Right lung (tissue), 5 donors: ENCODE measurements around the gene DEXI. TPM values are rescaled to one million over a fixed set of nuclear protein-coding genes. Genes with fewer than 3 reads are reported as not detected.
"Not testable (repeated sequence)": the region's sequence is repeated elsewhere in the genome, so short reads cannot be mapped to it uniquely, and the experiment has no call there.

Experiments
- DNase-seq, 2 donors: peaks; one replicate each; pipeline ENCODE4 v3.0.0-alpha.2; 2013
- polyA plus RNA-seq, 5 donors: library from polyadenylated mRNA; unstranded; fragments of 120-200 nt; gene quantifications; one replicate each; pipeline versions ENCODE4 v1.2.1 to v1.2.3, GENCODE V29; 2013; ENCODE audit warnings: inconsistent platforms in 1 of 5, low replicate concordance in 1 of 5; ENCODE audit not compliant: insufficient read length in 5 of 5, insufficient read depth in 1 of 5

The DEXI gene
- polyA plus RNA-seq, 5 donors, result 37.5 to 50.9 (median 40.9) TPM

- DNase-seq, result no peak
Measured at GRCh38 chr16:10929853-10930754, 12.2 kb downstream of the DEXI start.

- not testable (repeated sequence) for DNase-seq
Measured at GRCh38 chr16:10929097-10929496, 13.2 kb downstream of the DEXI start.

GRCh38 chr16:10927497-10928112 lies 14.7 kb downstream of the DEXI start:
- DNase-seq, result no peak

GRCh38 chr16:10926867-10927266 lies 15.4 kb downstream of the DEXI start:
- DNase-seq, result no peak

- no peak for DNase-seq
Measured at GRCh38 chr16:10926094-10926493, 16.2 kb downstream of the DEXI start.

- DNase-seq, result not testable (repeated sequence)
Measured at GRCh38 chr16:10925285-10925684, 17.0 kb downstream of the DEXI start.

- DNase-seq, result no peak
Measured at GRCh38 chr16:10923650-10924214, 18.5 kb downstream of the DEXI start.

- no peak for DNase-seq
Measured at GRCh38 chr16:10923146-10923649, 19.1 kb downstream of the DEXI start.

GRCh38 chr16:10922328-10923145 lies 19.7 kb downstream of the DEXI start:
- no peak for DNase-seq

- DNase-seq, result no peak
Measured at GRCh38 chr16:10921536-10922327, 20.5 kb downstream of the DEXI start.

- DNase-seq, result no peak
Measured at GRCh38 chr16:10920726-10921427, 21.4 kb downstream of the DEXI start.

GRCh38 chr16:10919003-10919351 lies 23.3 kb downstream of the DEXI start:
- no peak for DNase-seq

GRCh38 chr16:10918294-10919002 lies 23.8 kb downstream of the DEXI start:
- peak; percentile 79 to 89 for DNase-seq

- no peak for DNase-seq
Measured at GRCh38 chr16:10916534-10916933, 25.7 kb downstream of the DEXI start.

- no peak for DNase-seq
Measured at GRCh38 chr16:10911267-10911666, 31.0 kb downstream of the DEXI start.

- DNase-seq, result no peak
Measured at GRCh38 chr16:10907757-10908045, 34.6 kb downstream of the DEXI start.

GRCh38 chr16:10906914-10907756 lies 35.1 kb downstream of the DEXI start:
- peak; percentile 48 to 55 for DNase-seq

- DNase-seq, result no peak
Measured at GRCh38 chr16:10906482-10906881, 35.8 kb downstream of the DEXI start.

GRCh38 chr16:10902999-10903398 lies 39.3 kb downstream of the DEXI start:
- no peak for DNase-seq
